AG04449 (cell line): Measurements from ENCODE around the gene TTC9.

Experiments
- CTCF ChIA-PET: fragments of 350-600 bp; formaldehyde crosslinking; extraction: SDS; loops from one replicate; lab custom pipeline; 2021; ENCODE audit warnings: antibody characterized with exemption; lab: Yijun Ruan, JAX
- POLR2A ChIA-PET: fragments of 400-600, 350-600 bp; formaldehyde crosslinking; extraction: SDS; loops from one replicate; lab custom pipeline; 2020; ENCODE audit warnings: antibody characterized with exemption, inconsistent platforms; lab: Yijun Ruan, JAX
- DNase-seq: peaks from one replicate; pipeline ENCODE4 v3.0.0-alpha.2; 2010; ENCODE audit warnings: low read depth, low spot score
- H3K4me3 ChIP-seq: 2 replicates; pipeline ENCODE4 v1.5.1; 2011; ENCODE audit warnings: low read depth, mild to moderate bottlenecking, control low read depth, low read length
- CTCF ChIP-seq: IDR thresholded peaks from one replicate; pipeline ENCODE4 v1.5.1; 2011; ENCODE audit warnings: mild to moderate bottlenecking, moderate library complexity, low read length, control low read depth, inconsistent platforms; ENCODE audit not compliant: insufficient read depth; ENCODE audit errors: missing control alignments

The TTC9 gene

GRCh38 chr14:70713096-70713495, 71.4 kb downstream of the TTC9 start:
- TF ChIP-seq CTCF, result no peak
- POLR2A ChIA-PET, result no interaction called here
- CTCF ChIA-PET, result interaction anchor here (0.7 to 4.4 kb wide), 15 partner anchors 7 to 626 kb away, joined by 3 to 22 read pairs (median 4); no protein-coding TSS in a partner anchor
- no peak overlapping the region for H3K4me3 ChIP-seq
- DNase-seq, result no peak

DNA sequence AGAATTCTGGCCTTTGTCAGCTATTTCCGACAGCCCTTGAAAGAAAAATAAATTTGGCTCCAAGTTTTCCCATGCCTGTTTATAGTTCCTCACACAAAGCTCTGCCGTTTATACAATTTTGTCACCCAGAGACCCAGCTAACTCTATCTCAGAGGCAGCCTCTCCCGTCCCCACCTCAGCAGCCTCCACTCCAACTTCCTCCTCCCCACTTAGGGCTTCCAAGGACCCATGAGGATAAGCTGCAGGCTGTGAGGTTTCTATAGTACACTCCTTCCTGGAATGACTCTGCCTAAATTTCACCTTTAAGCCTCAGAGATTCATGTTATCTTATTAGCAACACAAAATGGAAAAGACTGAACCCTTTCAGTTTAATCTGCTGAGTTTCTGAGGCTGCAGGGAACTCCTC, 71.8 kb downstream of the TTC9 start:
- TF ChIP-seq CTCF, result no peak
- no peak overlapping the region for H3K4me3 ChIP-seq
- ChIA-PET POLR2A (no interaction called here), CTCF (interaction anchor here (0.7 to 4.4 kb wide), 16 partner anchors 8 to 626 kb away, joined by 3 to 22 read pairs (median 4); no protein-coding TSS in a partner anchor)
- DNase-seq, result no peak

GRCh38 chr14:70714055-70714550, 72.4 kb downstream of the TTC9 start:
- TF ChIP-seq CTCF, result peak; percentile 30
- no peak for DNase-seq
- ChIA-PET POLR2A (no interaction called here), CTCF (interaction anchor here (1.0 to 4.4 kb wide), 15 partner anchors 8 to 895 kb away, joined by 3 to 22 read pairs (median 5); no protein-coding TSS in a partner anchor)
- H3K4me3 ChIP-seq, result no peak overlapping the region

- CTCF ChIA-PET, result interaction anchor here (1.1 kb wide), 1 partner anchor 51 kb away, joined by 3 read pairs; no protein-coding TSS in a partner anchor
- no peak for TF ChIP-seq CTCF
- H3K4me3 ChIP-seq, result no peak overlapping the region
- POLR2A ChIA-PET, result no interaction called here
- no peak for DNase-seq
Measured at GRCh38 chr14:70716483-70716882, 74.8 kb downstream of the TTC9 start.

DNA sequence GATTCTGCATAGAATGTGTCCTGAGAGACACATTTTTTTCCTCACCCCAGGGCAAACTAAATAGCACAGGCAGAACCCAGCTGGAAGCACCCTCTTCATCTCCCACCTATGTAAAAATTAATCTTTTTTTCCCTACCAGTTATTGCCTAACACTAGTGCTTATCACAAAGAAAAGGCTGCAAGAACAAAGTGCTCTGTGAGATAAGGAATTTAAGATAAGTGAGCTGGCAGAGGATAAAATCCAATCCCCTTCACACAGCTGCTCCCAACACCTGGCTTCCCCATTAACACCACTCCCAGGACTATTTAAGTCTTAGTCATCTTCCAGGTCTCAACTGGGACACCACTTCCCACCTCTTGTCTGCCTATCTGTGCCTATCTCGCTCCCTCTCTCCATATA, 75.2 kb downstream of the TTC9 start:
- ChIA-PET CTCF (interaction anchor here (1.1 kb wide), 1 partner anchor 51 kb away, joined by 3 read pairs; no protein-coding TSS in a partner anchor), POLR2A (no interaction called here)

More for the DNA sequence above, 75.2 kb downstream of the TTC9 start:
- H3K4me3 ChIP-seq, result no peak overlapping the region
- TF ChIP-seq CTCF, result no peak
- no peak for DNase-seq
